ENCODE measurements around the gene MDH1.

MDH1 gene

GRCh38 chr2:63639344-63639743 is 50.6 kb downstream of the MDH1 start:
- no peak for DNase-seq

- no peak for DNase-seq
Measured at GRCh38 chr2:63642946-63643345, 54.2 kb downstream of the MDH1 start.

- no peak for DNase-seq
Measured at GRCh38 chr2:63643486-63643885, 54.7 kb downstream of the MDH1 start.

- DNase-seq, result no peak
Measured at GRCh38 chr2:63648632-63649031, 59.9 kb downstream of the MDH1 start.

GRCh38 chr2:63649829-63650228 is 61.1 kb downstream of the MDH1 start:
- no peak for DNase-seq

GRCh38 chr2:63650756-63651155 is 62.0 kb downstream of the MDH1 start:
- DNase-seq, result no peak

GRCh38 chr2:63651356-63651755 is 62.6 kb downstream of the MDH1 start:
- DNase-seq, result no peak

GRCh38 chr2:63651861-63652651 is 63.3 kb downstream of the MDH1 start:
- no peak for DNase-seq

- DNase-seq, result no peak
Measured at GRCh38 chr2:63652652-63652985, 63.9 kb downstream of the MDH1 start.

GRCh38 chr2:63654959-63655358 is 66.2 kb downstream of the MDH1 start:
- no peak for DNase-seq

Measured in stimulated activated naive CD4-positive, alpha-beta T cell (primary cell).